Gastroesophageal sphincter (tissue), 4 donors: ENCODE measurements around the gene PRR35. TPM values are rescaled to one million over a fixed set of nuclear protein-coding genes. Genes with fewer than 3 reads are reported as not detected.

ENCODE experiments used
- ATAC-seq: fragments of 150-250 bp; one replicate; pipeline ENCODE4 v1.9.1; 2016; ENCODE audit warnings: mild to moderate bottlenecking, moderate library complexity
- H3K27ac ChIP-seq, 4 donors: fragments of 200-600 bp; sonication (generic) in 3 of 4; 1 replicate in 3 of 4; 2 replicates in 1 of 4; pipeline ENCODE4 v1.5.1; 2016 to 2019
- H3K27me3 ChIP-seq: fragments of 200-600 bp; sonication (generic); one replicate; pipeline ENCODE4 v1.5.1; 2019
- H3K36me3 ChIP-seq, 2 donors: fragments of 200-600 bp; sonication (generic); one replicate each; pipeline ENCODE4 v1.5.1; 2019; ENCODE audit warnings: control low read depth in 1 of 2
- H3K4me1 ChIP-seq, 3 donors: fragments of 200-600 bp; sonication (generic); 1 replicate in 2 of 3; 2 replicates in 1 of 3; pipeline ENCODE4 v1.5.1; 2016 to 2019; ENCODE audit warnings: control low read depth in 2 of 3
- H3K4me3 ChIP-seq, 2 donors: fragments of 200-600 bp; sonication (generic); one replicate each; pipeline ENCODE4 v1.5.1; 2019; ENCODE audit warnings: mild to moderate bottlenecking in 1 of 2, moderate library complexity in 1 of 2
- H3K9me3 ChIP-seq, 3 donors: fragments of 200-600 bp; sonication (generic); one replicate each; pipeline ENCODE4 v1.5.1; 2017 to 2019; ENCODE audit warnings: control low read depth in 2 of 3
- CTCF ChIP-seq, 4 experiments: fragments of 200-600 bp in 2 of 4; fragments of 450-650 bp in 2 of 4; sonication (generic) in 1 of 4; IDR thresholded peaks; one replicate each; pipeline ENCODE4 v1.5.1; 2017 to 2019; ENCODE audit warnings: antibody characterized with exemption in 4 of 4, mild to moderate bottlenecking in 2 of 4, moderate library complexity in 2 of 4
- EP300 ChIP-seq: sonication (generic); formaldehyde crosslinking; IDR thresholded peaks from one replicate; pipeline ENCODE4 v1.6.1; 2017; ENCODE audit warnings: antibody characterized with exemption, mild to moderate bottlenecking
- POLR2A ChIP-seq, 2 donors: fragments of 450-650 bp; IDR thresholded peaks; one replicate each; pipeline ENCODE4 v1.6.1; 2017; ENCODE audit warnings: antibody characterized with exemption in 2 of 2, mild to moderate bottlenecking in 2 of 2, moderate library complexity in 1 of 2
- POLR2AphosphoS5 ChIP-seq: sonication (generic); formaldehyde crosslinking; IDR thresholded peaks from one replicate; pipeline ENCODE4 v1.6.1; 2017; ENCODE audit warnings: antibody characterized with exemption
- WGBS, 2 donors: methylation state at CpG; one replicate each; pipeline ENCODE4 v1.1.5; 2018; ENCODE audit warnings: low coverage in 1 of 2; 5-methylcytosine and 5-hydroxymethylcytosine counted together
- total RNA-seq, 4 donors: library from RNA; depleted of rRNA; stranded (reverse); fragments of >200 nt; gene quantifications; one replicate each; pipeline ENCODE4 v1.1.0, GENCODE V29; 2016

PRR35 gene
- total RNA-seq, 4 donors from 2014 or later = not detected

- no peak for ATAC-seq
- no peak for TF ChIP-seq CTCF (IDR thresholded peaks at IDR 0.05)
- TF ChIP-seq EP300 = no peak
- no peak overlapping the region for H3K4me3 ChIP-seq
- H3K27ac ChIP-seq = no peak overlapping the region
- H3K4me1 ChIP-seq = peaks cover 0 to 10% (median 2%) of the 10 kb centered on the region in 3 donors
- no peaks in the 10 kb centered on the region for H3K9me3 ChIP-seq
- H3K36me3 ChIP-seq = peaks cover 0 to 5% of the 10 kb centered on the region in 2 donors
- 62 to 73% methylated on average over 2 to 5 of the region's 10 CpGs for WGBS, 2 donors
- no peaks in the 10 kb centered on the region for H3K27me3 ChIP-seq
Measured at GRCh38 chr16:608019-608418, 47.8 kb downstream of the PRR35 start.

GRCh38 chr16:609316-609715 lies 49.1 kb downstream of the PRR35 start:
- Histone ChIP-seq H3K27me3 (no peaks in the 10 kb centered on the region), H3K9me3 (no peaks in the 10 kb centered on the region), H3K4me1 (peaks cover 0 to 10% (median 2%) of the 10 kb centered on the region in 3 donors), H3K36me3 (peaks cover 0 to 12% of the 10 kb centered on the region in 2 donors), H3K4me3 (no peak overlapping the region), H3K27ac (no peak overlapping the region)
- WGBS, 2 donors = 96 to 100% methylated on average over 1 to 4 of the region's 13 CpGs
- no peak for ATAC-seq
- TF ChIP-seq POLR2AphosphoS5 (no peak), CTCF (IDR thresholded peaks at IDR 0.05) (no peak), EP300 (no peak), POLR2A (IDR thresholded peaks at IDR 0.05) (no peak)

GRCh38 chr16:609984-610383 lies 49.8 kb downstream of the PRR35 start:
- Histone ChIP-seq H3K27me3 (no peaks in the 10 kb centered on the region), H3K9me3 (no peaks in the 10 kb centered on the region), H3K4me1 (peaks cover 0 to 10% (median 2%) of the 10 kb centered on the region in 3 donors), H3K4me3 (no peak overlapping the region), H3K27ac (no peak overlapping the region), H3K36me3 (peaks cover 0 to 12% of the 10 kb centered on the region in 2 donors)
- ATAC-seq = no peak
- 87% methylated on average over 3 of the region's 14 CpGs; no CpG with 5 or more reads in 1 of the 2 donors for WGBS, 2 donors
- TF ChIP-seq EP300 = no peak
- TF ChIP-seq POLR2A (IDR thresholded peaks at IDR 0.05) = no peak
- TF ChIP-seq POLR2AphosphoS5 = no peak
- TF ChIP-seq CTCF (IDR thresholded peaks at IDR 0.05) = no peak

- TF ChIP-seq POLR2AphosphoS5 = no peak
- peak in 3 of 4 experiments; percentile 38 to 75 (median 54) for TF ChIP-seq CTCF (IDR thresholded peaks at IDR 0.05)
- TF ChIP-seq POLR2A (IDR thresholded peaks at IDR 0.05) = no peak
- TF ChIP-seq EP300 = no peak
- peak; percentile 51 for ATAC-seq
- Histone ChIP-seq H3K27ac (no peak overlapping the region), H3K4me3 (no peak overlapping the region), H3K27me3 (no peaks in the 10 kb centered on the region), H3K36me3 (peaks cover 0 to 7% of the 10 kb centered on the region in 2 donors), H3K9me3 (no peaks in the 10 kb centered on the region), H3K4me1 (peaks cover 0 to 10% (median 2%) of the 10 kb centered on the region in 3 donors)
- WGBS, 2 donors = 100% methylated on average over 3 of the region's 28 CpGs; no CpG with 5 or more reads in 1 of the 2 donors
Measured at GRCh38 chr16:610513-611381, 50.6 kb downstream of the PRR35 start.

- H3K4me1 ChIP-seq = peaks cover 0 to 10% (median 2%) of the 10 kb centered on the region in 3 donors
- H3K36me3 ChIP-seq = peaks cover 0 to 28% of the 10 kb centered on the region in 2 donors
- H3K27me3 ChIP-seq = no peaks in the 10 kb centered on the region
- H3K27ac ChIP-seq = no peak overlapping the region
- no peak overlapping the region for H3K4me3 ChIP-seq
- H3K9me3 ChIP-seq = no peaks in the 10 kb centered on the region
- no peak for TF ChIP-seq POLR2A (IDR thresholded peaks at IDR 0.05)
- TF ChIP-seq CTCF (IDR thresholded peaks at IDR 0.05) = no peak
- no peak for TF ChIP-seq EP300
- 86 to 91% methylated on average over 8 to 11 of the region's 13 CpGs for WGBS, 2 donors
- no peak for ATAC-seq
Measured at GRCh38 chr16:615122-615521, 54.9 kb downstream of the PRR35 start.
